Adrenal gland (tissue), 12 donors: ENCODE results near the gene DCBLD1. TPM values are rescaled to one million over a fixed set of nuclear protein-coding genes. Genes with fewer than 3 reads are reported as not detected.

ENCODE experiments used
- DNase-seq, 7 donors: peaks; one replicate each; pipeline ENCODE4 v3.0.0-alpha.2; 2019 to 2020
- H3K27ac ChIP-seq, 5 donors: fragments of 200-600 bp; sonication (generic) in 4 of 5; 1 replicate in 3 of 5; 2 replicates in 2 of 5; pipeline versions ENCODE4 v1.5.1 to v1.8.0; 2016 to 2020; ENCODE audit warnings: mild to moderate bottlenecking in 1 of 5
- H3K27me3 ChIP-seq: fragments of 200-600 bp; 2 replicates; pipeline ENCODE4 v1.8.0; 2021
- H3K36me3 ChIP-seq, 2 donors: fragments of 200-600 bp; replicated peaks in 1 of 2; 1 replicate in 1 of 2; 2 replicates in 1 of 2; pipeline versions ENCODE4 v1.5.1 to v1.8.0; 2018 to 2022
- H3K4me1 ChIP-seq, 2 donors: fragments of 200-600 bp; replicated peaks in 1 of 2; 1 replicate in 1 of 2; 2 replicates in 1 of 2; pipeline versions ENCODE4 v1.5.1 to v1.8.0; 2018 to 2021
- H3K4me3 ChIP-seq, 4 donors: fragments of 200-600 bp; sonication (generic) in 3 of 4; one replicate each; pipeline ENCODE4 v1.5.1; 2016 to 2018
- H3K9me3 ChIP-seq, 3 donors: fragments of 200-600 bp; sonication (generic) in 1 of 3; replicated peaks in 1 of 3; 1 replicate in 2 of 3; 2 replicates in 1 of 3; pipeline versions ENCODE4 v1.5.1 to v1.8.0; 2016 to 2021
- CTCF ChIP-seq, 6 experiments: fragments of 450-650 bp in 4 of 6; fragments of 200-600 bp in 2 of 6; sonication (generic) in 1 of 6; IDR thresholded peaks; 1 replicate in 5 of 6; 2 replicates in 1 of 6; pipeline versions ENCODE4 v1.5.1 to v1.8.0; 2016 to 2021; ENCODE audit warnings: antibody characterized with exemption in 6 of 6, mild to moderate bottlenecking in 2 of 6, moderate library complexity in 1 of 6
- POLR2A ChIP-seq, 2 donors: fragments of 450-650 bp; IDR thresholded peaks; one replicate each; pipeline ENCODE4 v1.6.1; 2017; ENCODE audit warnings: antibody characterized with exemption in 2 of 2, mild to moderate bottlenecking in 2 of 2, moderate library complexity in 1 of 2
- WGBS, 4 donors: extraction: QIAGEN DNeasy Blood & Tissue Kit in 2 of 4; methylation state at CpG; one replicate each; pipeline versions ENCODE4 v1.1.5 to v1.1.7; 2013 to 2017; 5-methylcytosine and 5-hydroxymethylcytosine counted together
- intact Hi-C, 2 donors: fragments of 100-400 bp; cut with DNase I; formaldehyde crosslinking; loops; one replicate each; pipeline versions ENCODE4 v1.14.1 to v1.15.0; 2022 to 2023
- polyA plus RNA-seq, 3 donors: library from polyadenylated mRNA; stranded (reverse); fragments of 200-250 nt in 2 of 3; fragments of 350-450 nt in 1 of 3; fragmentation: Illumina TruSeq in 1 of 3; extraction: RNeasy Lipid Tissue Mini Kit (QIAGEN cat#74804) in 1 of 3; gene quantifications; one replicate each; pipeline ENCODE4 v1.2.3, GENCODE V29; 2013 to 2014
- total RNA-seq, 9 donors: library from RNA; depleted of rRNA in 4 of 9; stranded (reverse); fragments of >200 nt in 4 of 9; fragments of 120-200 nt in 1 of 9; fragmentation: NEBNext Ultra II Directional in 1 of 9; extraction: Animal tissue kit (Norgen Biotek cat#: 25700) in 1 of 9; gene quantifications; one replicate each; pipeline versions ENCODE4 v1.1.0 to v1.2.4, GENCODE V29; 2013 to 2023
- donor health status: healthy with polysubstance abuse.
- donor health status: Bipolar disorder and iron deficiency.
- donor health status: DM: yes; HTN: yes; CAD: no.
- donor health status: DM: no; HTN: no; CAD: no.
- donor health status: DM: no; HTN: no; CAD: no.
- donor health status: DM: yes; HTN: yes; CAD: no.

DCBLD1 gene
- total and polyA plus RNA-seq, 12 donors, result 4.2 to 17.1 (median 6.6) TPM

GRCh38 chr6:117550618-117551242, 68.3 kb downstream of the DCBLD1 start:
- WGBS, 4 donors, result 63 to 93% (median 86%) methylated on average over 2 of the region's 2 CpGs
- Histone ChIP-seq H3K4me1 (peaks cover 0 to 12% of the 10 kb centered on the region in 2 donors), H3K27me3 (no peaks in the 10 kb centered on the region), H3K27ac (no peak overlapping the region), H3K36me3 (no peaks in the 10 kb centered on the region), H3K9me3 (no peaks in the 10 kb centered on the region), H3K4me3 (no peak overlapping the region)
- intact Hi-C loops, result loop anchor here in 1 of 2 donors (10.0 kb wide), 1 partner anchor 54 kb away; the partner anchor contains the start of gene GOPC
- TF ChIP-seq CTCF (IDR thresholded peaks at IDR 0.05) (no peak), POLR2A (IDR thresholded peaks at IDR 0.05) (no peak)
- DNase-seq, result no peak

GRCh38 chr6:117552618-117553017, 70.1 kb downstream of the DCBLD1 start:
- intact Hi-C loops, result loop anchor here in 1 of 2 donors (10.0 kb wide), 1 partner anchor 52 kb away; the partner anchor contains the start of gene GOPC
- TF ChIP-seq POLR2A (IDR thresholded peaks at IDR 0.05) (no peak), CTCF (IDR thresholded peaks at IDR 0.05) (no peak)
- no peak for DNase-seq
- H3K4me3 ChIP-seq, result no peak overlapping the region
- H3K36me3 ChIP-seq, result no peaks in the 10 kb centered on the region
- 84 to 93% (median 90%) methylated on average over 2 of the region's 2 CpGs for WGBS, 4 donors
- H3K27ac ChIP-seq, result no peak overlapping the region
- no peaks in the 10 kb centered on the region for H3K9me3 ChIP-seq
- peaks cover 0 to 12% of the 10 kb centered on the region in 2 donors for H3K4me1 ChIP-seq
- H3K27me3 ChIP-seq, result no peaks in the 10 kb centered on the region

- no peaks in the 10 kb centered on the region for H3K27me3 ChIP-seq
- WGBS, 4 donors, result 57 to 65% (median 63%) methylated on average over 3 of the region's 3 CpGs
- no peak overlapping the region for H3K4me3 ChIP-seq
- DNase-seq, result no peak
- H3K27ac ChIP-seq, result no peak overlapping the region
- intact Hi-C loops, result loop anchor here in 1 of 2 donors (10.0 kb wide), 1 partner anchor 52 kb away; the partner anchor contains the start of gene GOPC
- TF ChIP-seq CTCF (IDR thresholded peaks at IDR 0.05), result no peak
- no peak for TF ChIP-seq POLR2A (IDR thresholded peaks at IDR 0.05)
- no peaks in the 10 kb centered on the region for H3K36me3 ChIP-seq
- no peaks in the 10 kb centered on the region for H3K9me3 ChIP-seq
- peaks cover 0 to 9% of the 10 kb centered on the region in 2 donors for H3K4me1 ChIP-seq
These were observed 70.7 kb downstream of the DCBLD1 start for GRCh38 chr6:117553142-117553541.

- Histone ChIP-seq H3K36me3 (no peaks in the 10 kb centered on the region), H3K9me3 (peaks cover 0 to 7% (median 0%) of the 10 kb centered on the region in 3 donors), H3K27me3 (no peaks in the 10 kb centered on the region), H3K4me3 (no peak overlapping the region), H3K27ac (no peak overlapping the region), H3K4me1 (no peaks in the 10 kb centered on the region)
- 26 to 36% (median 29%) methylated on average over 3 of the region's 3 CpGs for WGBS, 4 donors
- TF ChIP-seq POLR2A (IDR thresholded peaks at IDR 0.05) (no peak), CTCF (IDR thresholded peaks at IDR 0.05) (no peak)
- intact Hi-C loops, result loop anchor here (5.0 to 10.0 kb wide), 3 partner anchors 49 to 108 kb away; partner anchors contain the start of gene GOPC (in 1 of the 2)
- no peak for DNase-seq
These were observed 72.9 kb downstream of the DCBLD1 start for GRCh38 chr6:117555262-117555849.
